ENCODE results near the gene PRRT2.
A peak's percentile ranks its signal among the peaks of the same experiment; 100 is the strongest.
"Not testable (repeated sequence)": the region's sequence is repeated elsewhere in the genome, so short reads cannot be mapped to it uniquely, and the experiment has no call there.

Gene PRRT2

DNA sequence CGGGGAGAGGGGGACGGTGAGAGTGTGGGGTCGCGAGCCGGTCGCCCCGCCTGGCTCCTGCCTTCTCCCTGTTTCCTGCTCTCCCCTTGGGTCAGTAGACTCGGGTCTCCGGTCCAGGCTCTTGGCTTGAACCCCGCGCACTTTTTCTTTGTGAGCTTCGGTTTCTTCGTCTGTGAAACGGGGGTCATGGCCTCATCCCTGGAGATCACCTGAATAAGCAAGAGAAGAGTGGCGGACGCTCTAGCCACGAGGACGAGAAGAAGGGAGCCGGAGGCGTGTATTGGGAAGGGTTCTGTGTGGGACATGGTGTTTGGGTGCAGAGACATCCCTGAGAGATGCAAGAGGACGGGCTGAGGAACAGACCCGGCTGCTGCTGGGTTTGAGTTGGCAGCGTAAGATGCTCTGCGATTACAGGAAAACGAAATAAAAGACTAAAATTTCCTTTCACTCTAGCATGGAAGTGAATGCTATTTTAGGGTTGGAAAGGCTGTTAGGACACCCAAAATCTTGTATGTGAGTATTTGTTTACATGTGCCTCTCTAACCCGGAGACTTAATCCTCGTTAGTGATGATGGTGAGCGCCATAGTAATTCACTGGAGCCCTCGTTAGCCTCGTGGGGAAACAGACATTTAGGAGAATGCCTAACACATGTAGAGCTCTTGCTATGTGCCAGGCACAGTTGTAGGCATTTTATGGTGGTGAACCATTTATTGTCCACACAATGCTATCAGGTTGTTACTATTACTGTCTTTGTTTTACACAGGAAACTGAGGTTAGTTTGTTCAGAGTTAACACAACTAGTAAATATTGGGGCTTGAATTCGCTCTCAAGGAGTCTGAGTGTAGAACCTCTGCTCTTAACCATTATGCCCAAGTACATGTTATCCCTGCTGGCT, 20.8 kb upstream of the PRRT2 start:
- no peak for DNase-seq (ENCODE audit: low read depth)

GRCh38 chr16:29791845-29792807, 19.9 kb upstream of the PRRT2 start:
- DNase-seq (ENCODE audit: low read depth), result no peak

- DNase-seq (ENCODE audit: low read depth), result not testable (repeated sequence)
These were observed 18.8 kb upstream of the PRRT2 start for GRCh38 chr16:29793153-29793552.

- DNase-seq (ENCODE audit: low read depth), result no peak
These were observed 17.7 kb upstream of the PRRT2 start for GRCh38 chr16:29794231-29794710.

DNA sequence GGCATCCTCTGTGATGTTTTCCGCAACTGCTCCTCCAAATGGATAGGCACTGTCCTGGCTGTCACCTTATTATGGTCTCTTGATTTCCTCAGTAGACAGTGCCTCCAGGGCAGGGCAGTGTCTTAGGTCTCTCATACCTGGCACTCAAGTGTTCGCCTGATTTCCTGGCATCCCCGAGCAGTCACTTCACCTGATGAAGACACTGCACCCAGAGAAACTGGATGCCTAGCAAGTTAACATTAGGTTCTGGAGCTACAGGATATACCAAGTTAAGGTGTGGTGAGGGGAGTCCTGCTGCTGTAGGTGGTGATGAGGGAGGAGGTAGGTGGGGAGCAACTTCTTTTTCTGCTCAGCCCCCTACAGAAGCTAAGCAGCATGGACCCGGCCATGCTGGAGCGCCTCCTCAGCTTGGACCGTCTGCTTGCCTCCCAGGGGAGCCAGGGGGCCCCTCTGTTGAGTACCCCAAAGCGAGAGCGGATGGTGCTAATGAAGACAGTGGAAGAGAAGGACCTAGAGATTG, 9.5 kb upstream of the PRRT2 start:
- no peak for DNase-seq (ENCODE audit: low read depth)

DNA sequence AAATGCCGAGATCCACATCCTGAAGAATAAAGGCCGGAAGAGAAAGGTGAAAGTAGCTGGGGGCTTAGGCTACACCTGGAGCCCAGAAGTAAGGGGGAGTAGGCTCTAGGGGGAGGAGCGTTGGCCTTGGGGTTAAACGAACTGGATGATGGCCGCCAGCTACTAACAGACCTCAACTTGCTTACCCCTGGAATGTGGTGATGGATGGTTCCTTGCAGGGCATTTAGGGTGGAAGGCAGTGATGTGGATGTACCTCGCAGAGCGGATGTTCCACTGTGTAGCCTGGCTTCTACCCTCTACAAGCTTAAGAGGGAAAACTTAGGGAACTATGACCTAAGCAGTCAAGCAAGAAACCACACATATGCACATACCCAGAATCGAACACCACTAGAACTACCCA, 8.0 kb upstream of the PRRT2 start:
- no peak for DNase-seq (ENCODE audit: low read depth)

GRCh38 chr16:29804455-29805231, 7.3 kb upstream of the PRRT2 start:
- DNase-seq (ENCODE audit: low read depth), result no peak

GRCh38 chr16:29805232-29806098, 6.5 kb upstream of the PRRT2 start:
- peak; percentile 94 for DNase-seq (ENCODE audit: low read depth)

- peak; percentile 91 for DNase-seq (ENCODE audit: low read depth)
These were observed 5.9 kb upstream of the PRRT2 start, which contains the start of gene MAZ for GRCh38 chr16:29806099-29806579. TSS of gene MAZ (plus strand) at chr16:29806529. CDS start at chr16:29806702, 173 bp downstream.

- DNase-seq (ENCODE audit: low read depth), result peak; percentile 27
These were observed 5.2 kb upstream of the PRRT2 start for GRCh38 chr16:29806641-29807425.

DNA sequence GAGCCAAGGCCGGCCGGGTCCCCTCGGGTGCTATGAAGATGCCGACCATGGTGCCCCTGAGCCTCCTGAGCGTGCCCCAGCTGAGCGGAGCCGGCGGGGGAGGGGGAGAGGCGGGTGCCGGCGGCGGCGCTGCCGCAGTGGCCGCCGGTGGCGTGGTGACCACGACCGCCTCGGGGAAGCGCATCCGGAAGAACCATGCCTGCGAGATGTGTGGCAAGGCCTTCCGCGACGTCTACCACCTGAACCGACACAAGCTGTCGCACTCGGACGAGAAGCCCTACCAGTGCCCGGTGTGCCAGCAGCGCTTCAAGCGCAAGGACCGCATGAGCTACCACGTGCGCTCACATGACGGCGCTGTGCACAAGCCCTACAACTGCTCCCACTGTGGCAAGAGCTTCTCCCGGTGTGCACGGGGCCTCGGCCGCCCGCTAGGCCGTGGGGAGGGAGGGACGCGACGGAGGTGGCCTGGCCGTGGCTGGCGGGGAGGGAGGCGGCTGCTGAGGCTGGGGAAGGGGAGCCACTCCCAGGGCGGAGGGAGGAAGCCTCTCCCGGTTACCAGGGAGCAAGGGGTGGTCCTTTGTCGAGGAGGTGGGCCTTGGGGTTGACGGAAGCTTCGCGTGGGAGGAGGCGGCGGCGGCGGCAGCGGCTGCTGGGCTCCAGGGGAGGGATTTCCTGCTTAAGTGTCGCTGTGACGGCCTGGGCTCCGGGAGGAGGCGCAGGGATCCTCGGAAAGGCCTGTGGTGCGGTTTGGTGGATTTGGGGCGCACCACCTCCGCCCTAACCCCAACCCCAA, 4.4 kb upstream of the PRRT2 start:
- peak; percentile 92 for DNase-seq (ENCODE audit: low read depth)

DNA sequence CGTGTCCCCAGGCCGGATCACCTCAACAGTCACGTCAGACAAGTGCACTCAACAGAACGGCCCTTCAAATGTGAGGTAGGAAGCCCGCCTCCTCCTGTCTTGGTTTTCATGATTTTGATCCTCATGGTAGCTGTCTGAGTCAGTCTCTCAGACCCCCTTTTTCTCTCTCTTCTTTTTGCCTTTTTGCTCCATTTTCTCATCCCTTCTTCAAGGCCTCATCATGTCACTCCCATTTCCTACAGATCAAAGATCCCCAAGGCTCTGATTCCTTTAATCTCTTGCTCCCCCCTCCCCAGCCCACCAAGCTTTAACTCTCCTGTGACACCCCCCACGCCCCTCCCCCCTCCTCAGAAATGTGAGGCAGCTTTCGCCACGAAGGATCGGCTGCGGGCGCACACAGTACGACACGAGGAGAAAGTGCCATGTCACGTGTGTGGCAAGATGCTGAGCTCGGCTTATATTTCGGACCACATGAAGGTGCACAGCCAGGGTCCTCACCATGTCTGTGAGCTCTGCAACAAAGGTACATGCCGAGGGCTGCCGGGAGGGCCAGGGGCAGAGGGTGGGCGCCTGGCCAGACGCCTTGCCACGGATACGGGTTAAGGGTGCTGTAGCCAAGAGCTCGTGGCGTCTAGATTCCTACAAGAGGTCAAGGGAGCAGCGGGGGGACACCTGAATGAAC, 3.6 kb upstream of the PRRT2 start:
- no peak for DNase-seq (ENCODE audit: low read depth)

GRCh38 chr16:29809031-29809747, 2.8 kb upstream of the PRRT2 start:
- no peak for DNase-seq (ENCODE audit: low read depth)

GRCh38 chr16:29809850-29810698, 1.9 kb upstream of the PRRT2 start:
- DNase-seq (ENCODE audit: low read depth), result peak; percentile 44

DNA sequence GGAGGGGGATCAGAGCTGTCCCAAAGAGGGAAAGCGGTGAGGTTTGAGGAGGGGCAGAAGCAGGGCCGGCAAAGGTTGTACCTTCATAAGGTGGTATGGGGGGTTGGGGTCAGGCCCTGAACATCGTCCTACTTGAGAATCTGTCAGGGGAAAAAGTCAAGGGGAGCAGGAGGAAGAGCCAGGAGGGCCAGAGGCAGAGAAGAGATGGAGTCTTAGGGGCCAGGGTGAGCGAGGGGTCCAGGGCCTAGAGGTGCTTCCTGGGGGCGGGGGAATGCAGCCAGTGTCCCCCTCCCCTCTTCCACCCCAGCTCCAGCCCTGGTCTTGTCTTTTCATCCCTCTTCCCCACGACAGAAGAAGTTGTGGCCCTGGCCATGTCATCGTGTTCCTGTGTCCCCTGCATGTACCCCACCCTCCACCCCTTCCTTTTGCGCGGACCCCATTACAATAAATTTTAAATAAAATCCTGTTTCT, 1.3 kb upstream of the PRRT2 start:
- DNase-seq (ENCODE audit: low read depth), result no peak

GRCh38 chr16:29811170-29811895, 660 bp upstream of the PRRT2 start:
- DNase-seq (ENCODE audit: low read depth), result peak; percentile 97
